ENCODE data around the gene CYP1A1.
"Not testable (repeated sequence)": the region's sequence is repeated elsewhere in the genome, so short reads cannot be mapped to it uniquely, and the experiment has no call there.

Gene CYP1A1

GRCh38 chr15:74752531-74752930 lies 27.2 kb upstream of the CYP1A1 start:
- no peak overlapping the region for H3K4me3 ChIP-seq (replicated peaks in 1 of 2; ENCODE audit: low read depth in 2 of 2, low read length in 2 of 2)
- TF ChIP-seq, protein P1, sequence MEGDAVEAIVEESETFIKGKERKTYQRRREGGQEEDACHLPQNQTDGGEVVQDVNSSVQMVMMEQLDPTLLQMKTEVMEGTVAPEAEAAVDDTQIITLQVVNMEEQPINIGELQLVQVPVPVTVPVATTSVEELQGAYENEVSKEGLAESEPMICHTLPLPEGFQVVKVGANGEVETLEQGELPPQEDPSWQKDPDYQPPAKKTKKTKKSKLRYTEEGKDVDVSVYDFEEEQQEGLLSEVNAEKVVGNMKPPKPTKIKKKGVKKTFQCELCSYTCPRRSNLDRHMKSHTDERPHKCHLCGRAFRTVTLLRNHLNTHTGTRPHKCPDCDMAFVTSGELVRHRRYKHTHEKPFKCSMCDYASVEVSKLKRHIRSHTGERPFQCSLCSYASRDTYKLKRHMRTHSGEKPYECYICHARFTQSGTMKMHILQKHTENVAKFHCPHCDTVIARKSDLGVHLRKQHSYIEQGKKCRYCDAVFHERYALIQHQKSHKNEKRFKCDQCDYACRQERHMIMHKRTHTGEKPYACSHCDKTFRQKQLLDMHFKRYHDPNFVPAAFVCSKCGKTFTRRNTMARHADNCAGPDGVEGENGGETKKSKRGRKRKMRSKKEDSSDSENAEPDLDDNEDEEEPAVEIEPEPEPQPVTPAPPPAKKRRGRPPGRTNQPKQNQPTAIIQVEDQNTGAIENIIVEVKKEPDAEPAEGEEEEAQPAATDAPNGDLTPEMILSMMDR (IDR thresholded peaks at IDR 0.05; ENCODE audit: low read depth, low read length): no peak
- DNase-seq (ENCODE audit: low read depth in 2 of 2): peak; percentile 46 to 56

DNA sequence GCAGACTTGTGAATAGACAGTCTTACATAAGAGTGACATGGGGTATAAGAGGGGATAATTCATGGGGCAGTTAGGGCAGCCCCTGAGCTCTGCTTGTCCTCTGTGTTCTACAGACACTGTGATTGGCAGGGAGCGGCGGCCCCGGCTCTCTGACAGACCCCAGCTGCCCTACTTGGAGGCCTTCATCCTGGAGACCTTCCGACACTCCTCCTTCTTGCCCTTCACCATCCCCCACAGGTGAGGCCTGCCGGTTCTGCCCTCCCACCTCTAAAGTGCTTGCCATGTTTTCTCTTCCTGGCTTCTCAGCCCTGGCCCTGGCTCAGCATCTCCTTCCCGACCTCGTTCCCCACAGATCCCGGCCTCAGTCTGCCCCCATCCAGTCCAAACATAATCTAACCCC lies 26.7 kb upstream of the CYP1A1 start:
- TF ChIP-seq, protein P1 (IDR thresholded peaks at IDR 0.05; ENCODE audit: low read depth, low read length): no peak

GRCh38 chr15:74750751-74751150 lies 25.4 kb upstream of the CYP1A1 start:
- TF ChIP-seq, protein P1 (IDR thresholded peaks at IDR 0.05; ENCODE audit: low read depth, low read length): no peak
- H3K4me3 ChIP-seq (replicated peaks in 1 of 2; ENCODE audit: low read depth in 2 of 2, low read length in 2 of 2): no peak overlapping the region
- no peak for DNase-seq (ENCODE audit: low read depth in 2 of 2)

More for the DNA sequence above, 26.7 kb upstream of the CYP1A1 start:
- DNase-seq (ENCODE audit: low read depth in 2 of 2): no peak
- H3K4me3 ChIP-seq (replicated peaks in 1 of 2; ENCODE audit: low read depth in 2 of 2, low read length in 2 of 2): no peak overlapping the region

- no peak overlapping the region for H3K4me3 ChIP-seq (replicated peaks in 1 of 2; ENCODE audit: low read depth in 2 of 2, low read length in 2 of 2)
- TF ChIP-seq, protein P1 (IDR thresholded peaks at IDR 0.05; ENCODE audit: low read depth, low read length): no peak
- DNase-seq (ENCODE audit: low read depth in 2 of 2): no peak
Observed at GRCh38 chr15:74749832-74750231, 24.5 kb upstream of the CYP1A1 start.

DNA sequence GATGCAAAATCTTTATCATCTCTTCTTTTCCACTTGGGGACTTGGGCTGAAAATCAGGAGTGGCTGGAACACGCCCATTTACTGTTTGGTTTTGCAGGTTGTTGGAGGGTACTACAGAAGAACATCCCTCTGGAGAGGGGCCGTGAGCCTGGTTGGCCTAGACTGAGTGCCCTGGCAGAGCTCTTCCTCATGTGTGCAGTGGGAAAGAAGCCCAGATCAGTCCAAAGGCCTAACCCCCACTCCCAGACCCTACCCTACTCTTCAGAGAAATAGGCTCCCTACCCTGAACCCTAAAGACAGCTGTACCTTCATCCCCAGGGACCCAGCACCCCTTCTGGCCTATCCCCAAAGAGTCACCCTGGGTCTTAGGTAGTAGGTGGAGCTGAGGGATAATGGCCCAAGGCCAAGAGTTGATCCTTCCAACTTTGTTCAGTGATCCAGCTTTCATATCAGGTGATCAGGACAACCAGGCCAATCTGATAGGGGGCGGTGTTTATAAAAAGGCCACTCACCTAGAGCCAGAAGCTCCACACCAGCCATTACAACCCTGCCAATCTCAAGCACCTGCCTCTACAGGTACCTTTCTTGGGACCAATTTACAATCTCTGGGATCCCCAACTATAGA lies 23.1 kb upstream of the CYP1A1 start, which contains the start of gene CYP1A2:
CYP1A2 (plus strand) TSS at position 524 of the 625 bp plus-strand sequence. CDS start 894 bp downstream, outside the sequence.
- no peak for DNase-seq (ENCODE audit: low read depth in 2 of 2)
- TF ChIP-seq, protein P1 (IDR thresholded peaks at IDR 0.05; ENCODE audit: low read depth, low read length): no peak
- no peak within 1 kb of the TSS for H3K4me3 ChIP-seq (replicated peaks in 1 of 2; ENCODE audit: low read depth in 2 of 2, low read length in 2 of 2)

GRCh38 chr15:74746389-74746788 lies 21.1 kb upstream of the CYP1A1 start:
- TF ChIP-seq, protein P1 (IDR thresholded peaks at IDR 0.05; ENCODE audit: low read depth, low read length): no peak
- DNase-seq (ENCODE audit: low read depth in 2 of 2): no peak
- H3K4me3 ChIP-seq (replicated peaks in 1 of 2; ENCODE audit: low read depth in 2 of 2, low read length in 2 of 2): no peak overlapping the region

DNA sequence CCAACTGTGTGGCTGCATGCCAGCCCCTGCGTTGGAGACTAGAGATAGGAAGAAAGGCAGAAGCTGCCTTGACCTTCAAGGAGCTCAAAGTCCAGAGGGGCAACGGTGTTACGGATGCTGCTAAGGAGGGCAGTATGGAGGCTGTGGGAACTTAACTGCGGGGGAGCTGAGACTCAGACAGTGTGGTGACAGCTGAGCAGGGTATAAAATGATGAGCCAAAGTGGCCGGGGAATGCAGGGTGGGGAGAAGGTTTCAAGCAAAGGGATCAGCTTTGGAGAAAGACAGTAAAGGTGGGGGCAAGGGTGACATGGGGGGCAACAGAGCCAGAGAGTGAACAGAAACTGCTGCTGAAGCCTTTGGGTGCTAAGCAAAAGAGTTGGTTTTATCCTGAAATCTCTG lies 17.1 kb upstream of the CYP1A1 start:
- no peak overlapping the region for H3K4me3 ChIP-seq (replicated peaks in 1 of 2; ENCODE audit: low read depth in 2 of 2, low read length in 2 of 2)
- DNase-seq (ENCODE audit: low read depth in 2 of 2): no peak
- TF ChIP-seq, protein P1 (IDR thresholded peaks at IDR 0.05; ENCODE audit: low read depth, low read length): no peak

DNA sequence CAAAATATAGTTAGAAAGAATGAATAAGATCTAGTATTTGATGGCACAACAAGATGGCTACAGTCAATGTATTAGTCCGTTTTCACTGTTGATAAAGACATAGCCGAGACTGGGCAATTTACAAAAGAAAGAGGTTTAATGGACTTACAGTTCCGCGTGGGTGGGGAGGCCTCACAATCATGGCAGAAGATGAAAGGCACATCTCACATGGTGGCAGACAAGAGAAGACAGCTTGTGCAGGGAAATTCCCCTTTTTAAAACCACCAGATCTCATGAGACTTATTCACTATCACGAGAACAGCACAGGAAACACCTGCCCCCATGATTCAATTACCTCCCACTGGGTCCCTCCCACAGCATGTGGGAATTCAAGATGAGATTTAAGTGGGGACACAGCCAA lies 12.9 kb upstream of the CYP1A1 start:
- DNase-seq (ENCODE audit: low read depth in 2 of 2); H3K4me3 ChIP-seq (replicated peaks in 1 of 2; ENCODE audit: low read depth in 2 of 2, low read length in 2 of 2): not testable (repeated sequence)

Measured in cardiac fibroblast (primary cell).